GM18907 (cell line): Measurements from ENCODE around the gene CASP6.

Source experiments
- ATAC-seq: cut with Tn5 transposase; IDR thresholded peaks from one replicate; pipeline ENCODE4 v1.9.1; 2021; ENCODE audit warnings: mild to moderate bottlenecking, moderate library complexity; ENCODE audit not compliant: unreplicated experiment

CASP6 gene

GRCh38 chr4:109702950-109703663, at the start of gene CASP6:
Gene CASP6 (minus strand): TSS chr4:109703445. CDS start chr4:109703395, 50 bp downstream.
- peak; percentile 78 for ATAC-seq

GRCh38 chr4:109752525-109752924, 49.3 kb upstream of the CASP6 start:
- ATAC-seq: no peak

GRCh38 chr4:109751852-109752251, 48.6 kb upstream of the CASP6 start:
- ATAC-seq: no peak

- ATAC-seq: no peak
These were observed 47.5 kb upstream of the CASP6 start for GRCh38 chr4:109750652-109751244.

- no peak for ATAC-seq
These were observed 46.3 kb upstream of the CASP6 start for GRCh38 chr4:109749388-109750082.

- ATAC-seq: no peak
These were observed 44.9 kb upstream of the CASP6 start for GRCh38 chr4:109748114-109748513.

- ATAC-seq: no peak
These were observed 43.5 kb upstream of the CASP6 start for GRCh38 chr4:109746728-109747127.

- ATAC-seq: no peak
These were observed 42.6 kb upstream of the CASP6 start for GRCh38 chr4:109745830-109746229.

GRCh38 chr4:109739547-109739946, 36.3 kb upstream of the CASP6 start:
- ATAC-seq: no peak

GRCh38 chr4:109738104-109738872, 35.0 kb upstream of the CASP6 start:
- ATAC-seq: no peak

- ATAC-seq: no peak
These were observed 32.5 kb upstream of the CASP6 start for GRCh38 chr4:109735566-109736365.

- ATAC-seq: no peak
These were observed 30.5 kb upstream of the CASP6 start for GRCh38 chr4:109733728-109734127.

- ATAC-seq: no peak
These were observed 27.6 kb upstream of the CASP6 start for GRCh38 chr4:109730619-109731545.

GRCh38 chr4:109729718-109730618, 26.7 kb upstream of the CASP6 start, which contains the start of gene PLA2G12A:
Gene PLA2G12A (minus strand): TSS chr4:109730070. CDS start chr4:109729809, 261 bp downstream.
- peak; percentile 86 for ATAC-seq

- no peak for ATAC-seq
These were observed 26.0 kb upstream of the CASP6 start for GRCh38 chr4:109729117-109729717.

GRCh38 chr4:109728385-109728784, 25.1 kb upstream of the CASP6 start:
- ATAC-seq: no peak

- ATAC-seq: no peak
These were observed 19.9 kb upstream of the CASP6 start for GRCh38 chr4:109723110-109723509.

- ATAC-seq: no peak
These were observed 19.1 kb upstream of the CASP6 start for GRCh38 chr4:109722357-109722756.
